Thyroid gland (tissue), 4 donors: ENCODE measurements around the gene PFKFB2. TPM values are rescaled to one million over a fixed set of nuclear protein-coding genes. Genes with fewer than 3 reads are reported as not detected.

ENCODE experiments used
- DNase-seq, 2 donors: peaks; one replicate each; pipeline ENCODE4 v3.0.0-alpha.2; 2019
- H3K27ac ChIP-seq, 3 donors: fragments of 200-600 bp; sonication (generic); 1 replicate in 2 of 3; 2 replicates in 1 of 3; pipeline ENCODE4 v1.5.1; 2016 to 2019; ENCODE audit warnings: mild to moderate bottlenecking in 1 of 3, moderate library complexity in 1 of 3
- H3K27me3 ChIP-seq: fragments of 200-600 bp; sonication (generic); one replicate; pipeline ENCODE4 v1.5.1; 2019
- H3K36me3 ChIP-seq, 2 donors: fragments of 200-600 bp; sonication (generic); one replicate each; pipeline ENCODE4 v1.5.1; 2016 to 2019
- H3K4me1 ChIP-seq, 2 donors: fragments of 200-600 bp; sonication (generic); one replicate each; pipeline ENCODE4 v1.5.1; 2017 to 2019
- H3K4me3 ChIP-seq, 3 donors: fragments of 200-600 bp; sonication (generic); replicated peaks in 1 of 3; 1 replicate in 2 of 3; 2 replicates in 1 of 3; pipeline ENCODE4 v1.5.1; 2016; ENCODE audit warnings: mild to moderate bottlenecking in 1 of 3
- H3K9me3 ChIP-seq: fragments of 200-600 bp; sonication (generic); one replicate; pipeline ENCODE4 v1.5.1; 2017
- CTCF ChIP-seq, 6 experiments: fragments of 200-600 bp in 3 of 6; fragments of 450-650 bp in 3 of 6; sonication (generic) in 3 of 6; IDR thresholded peaks; one replicate each; pipeline ENCODE4 v1.5.1; 2016 to 2019; ENCODE audit warnings: antibody characterized with exemption in 6 of 6, mild to moderate bottlenecking in 2 of 6, inconsistent platforms in 1 of 6, moderate library complexity in 1 of 6
- POLR2A ChIP-seq, 2 donors: fragments of 450-650 bp; IDR thresholded peaks; one replicate each; pipeline ENCODE4 v1.6.1; 2017; ENCODE audit warnings: antibody characterized with exemption in 2 of 2, mild to moderate bottlenecking in 2 of 2, moderate library complexity in 1 of 2
- WGBS, 2 donors: methylation state at CpG; one replicate each; pipeline ENCODE4 v1.1.5; 2017; 5-methylcytosine and 5-hydroxymethylcytosine counted together
- intact Hi-C: fragments of 100-400 bp; cut with DNase I; formaldehyde crosslinking; loops from one replicate; pipeline ENCODE4 v1.15.1; 2023
- total RNA-seq, 4 donors: library from RNA; depleted of rRNA; stranded (reverse); fragments of >200 nt; gene quantifications; one replicate each; pipeline ENCODE4 v1.2.3, GENCODE V29; 2016

PFKFB2 gene
- total RNA-seq, 4 donors from 2014 or later = 87.7 to 191 (median 110) TPM

- WGBS, 2 donors = 96 to 98% methylated on average over 1 of the region's 1 CpG
- Histone ChIP-seq H3K4me3 (no peak overlapping the region), H3K27ac (peak overlapping the region in 2 of 3 donors; percentile 42 to 48), H3K36me3 (peaks cover 11 to 13% of the 10 kb centered on the region in 2 donors), H3K9me3 (no peaks in the 10 kb centered on the region), H3K4me1 (peaks cover 35 to 46% of the 10 kb centered on the region in 2 donors), H3K27me3 (no peaks in the 10 kb centered on the region)
- TF ChIP-seq POLR2A (IDR thresholded peaks at IDR 0.05) (no peak), CTCF (IDR thresholded peaks at IDR 0.05) (no peak)
- no peak for DNase-seq
- intact Hi-C loops = no loop called here
Observed at GRCh38 chr1:207047505-207047904, 5.6 kb upstream of the PFKFB2 start.

GRCh38 chr1:207048041-207048440 is 5.0 kb upstream of the PFKFB2 start:
- Histone ChIP-seq H3K27ac (no peak overlapping the region), H3K27me3 (no peaks in the 10 kb centered on the region), H3K4me1 (peaks cover 35 to 46% of the 10 kb centered on the region in 2 donors), H3K9me3 (no peaks in the 10 kb centered on the region), H3K4me3 (no peak overlapping the region), H3K36me3 (peaks cover 11 to 13% of the 10 kb centered on the region in 2 donors)
- intact Hi-C loops = no loop called here
- 89 to 93% methylated on average over 6 of the region's 6 CpGs for WGBS, 2 donors
- no peak for DNase-seq
- TF ChIP-seq CTCF (IDR thresholded peaks at IDR 0.05) = no peak
- no peak for TF ChIP-seq POLR2A (IDR thresholded peaks at IDR 0.05)

GRCh38 chr1:207049054-207049453 is 4.0 kb upstream of the PFKFB2 start:
- no peaks in the 10 kb centered on the region for H3K9me3 ChIP-seq
- peaks cover 11 to 13% of the 10 kb centered on the region in 2 donors for H3K36me3 ChIP-seq
- peaks cover 37 to 46% of the 10 kb centered on the region in 2 donors for H3K4me1 ChIP-seq
- intact Hi-C loops = no loop called here
- no peak overlapping the region for H3K4me3 ChIP-seq
- no peak for TF ChIP-seq POLR2A (IDR thresholded peaks at IDR 0.05)
- TF ChIP-seq CTCF (IDR thresholded peaks at IDR 0.05) = no peak
- DNase-seq = no peak
- H3K27me3 ChIP-seq = no peaks in the 10 kb centered on the region
- 91 to 93% methylated on average over 4 of the region's 4 CpGs for WGBS, 2 donors
- H3K27ac ChIP-seq = no peak overlapping the region

- intact Hi-C loops = no loop called here
- 57 to 61% methylated on average over 8 of the region's 8 CpGs for WGBS, 2 donors
- no peak for TF ChIP-seq POLR2A (IDR thresholded peaks at IDR 0.05)
- TF ChIP-seq CTCF (IDR thresholded peaks at IDR 0.05) = no peak
Observed at GRCh38 chr1:207049514-207049913, 3.6 kb upstream of the PFKFB2 start.

GRCh38 chr1:207049974-207050391 is 3.1 kb upstream of the PFKFB2 start:
- H3K9me3 ChIP-seq = no peaks in the 10 kb centered on the region
- peak overlapping the region; percentile 77 to 97 (median 97) for H3K27ac ChIP-seq
- H3K27me3 ChIP-seq = no peaks in the 10 kb centered on the region
- intact Hi-C loops = no loop called here
- DNase-seq = peak; percentile 60 to 61
- H3K36me3 ChIP-seq = peaks cover 11 to 13% of the 10 kb centered on the region in 2 donors
- WGBS, 2 donors = 1% methylated on average over 6 of the region's 6 CpGs
- H3K4me1 ChIP-seq = peaks cover 43 to 44% of the 10 kb centered on the region in 2 donors
- peak overlapping the region; percentile 92 to 99 (median 99) for H3K4me3 ChIP-seq
- no peak for TF ChIP-seq POLR2A (IDR thresholded peaks at IDR 0.05)
- TF ChIP-seq CTCF (IDR thresholded peaks at IDR 0.05) = peak; percentile 63 to 84 (median 76)

More at GRCh38 chr1:207049514-207049913, 3.6 kb upstream of the PFKFB2 start:
- H3K4me1 ChIP-seq = peaks cover 42 to 46% of the 10 kb centered on the region in 2 donors
- no peaks in the 10 kb centered on the region for H3K27me3 ChIP-seq
- no peaks in the 10 kb centered on the region for H3K9me3 ChIP-seq
- H3K36me3 ChIP-seq = peaks cover 11 to 13% of the 10 kb centered on the region in 2 donors
- peak overlapping the region in 1 of 3 donors; percentile 92 for H3K4me3 ChIP-seq
- H3K27ac ChIP-seq = peak overlapping the region in 2 of 3 donors; percentile 15 to 97
- DNase-seq = no peak
